Measurements from ENCODE around the gene DGKI.
"Not testable (repeated sequence)": the region's sequence is repeated elsewhere in the genome, so short reads cannot be mapped to it uniquely, and the experiment has no call there.

Gene DGKI

DNA sequence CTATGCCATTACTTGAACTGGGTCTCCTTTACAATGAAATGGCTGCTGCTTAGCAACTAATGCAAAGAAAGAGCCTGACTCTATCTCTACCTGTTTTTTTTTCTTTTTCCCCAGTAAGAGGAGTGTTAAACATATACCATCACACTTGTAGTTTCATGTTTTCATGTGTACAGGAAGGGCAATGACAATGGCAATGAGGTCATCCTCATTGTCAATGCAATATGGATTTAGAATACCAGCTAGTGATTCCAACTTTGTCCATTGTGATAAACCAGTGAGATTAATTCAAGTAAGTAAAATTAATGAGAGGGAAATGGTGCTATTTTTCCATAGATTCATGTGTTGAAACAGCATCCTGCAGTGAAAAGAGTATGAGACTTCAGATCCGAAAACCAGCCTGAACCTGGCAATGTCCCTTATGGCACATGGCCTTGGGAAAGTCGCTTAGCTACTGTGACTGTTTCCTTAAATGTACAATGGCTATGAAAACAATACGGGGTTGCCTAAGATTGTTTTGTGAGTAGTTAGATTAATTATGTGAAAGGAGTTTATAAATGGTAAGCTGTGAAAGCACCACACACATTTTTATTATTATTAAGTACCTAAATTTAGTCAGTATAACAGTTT lies 11.2 kb downstream of the DGKI start:
- DNase-seq = no peak

GRCh38 chr7:137834552-137834951 lies 12.2 kb downstream of the DGKI start:
- DNase-seq = no peak

- DNase-seq = not testable (repeated sequence)
Measured at GRCh38 chr7:137832990-137833389, 13.8 kb downstream of the DGKI start.

GRCh38 chr7:137832382-137832781 lies 14.4 kb downstream of the DGKI start:
- no peak for DNase-seq

DNA sequence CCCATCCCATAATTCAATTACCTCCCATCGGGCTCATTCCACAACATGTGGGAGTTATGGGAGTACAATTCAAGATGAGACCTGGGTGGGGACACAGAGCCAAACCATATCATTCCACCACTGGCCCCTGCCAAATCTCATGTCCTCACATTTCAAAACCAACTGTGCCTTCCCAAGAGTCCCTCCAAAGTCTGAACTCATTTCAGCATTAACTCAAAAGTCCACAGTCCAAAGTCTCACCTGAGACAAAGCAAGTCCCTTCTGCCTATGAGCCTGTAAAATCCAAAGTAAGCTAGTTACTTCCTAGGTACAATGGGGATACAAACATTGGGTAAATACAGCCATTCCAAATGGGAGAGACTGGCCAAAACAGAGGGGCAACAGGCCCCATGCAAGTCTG lies 15.2 kb downstream of the DGKI start:
- DNase-seq = not testable (repeated sequence)

GRCh38 chr7:137829337-137829992 lies 17.3 kb downstream of the DGKI start:
- no peak for DNase-seq

- no peak for DNase-seq
Measured at GRCh38 chr7:137828456-137828855, 18.3 kb downstream of the DGKI start.

DNA sequence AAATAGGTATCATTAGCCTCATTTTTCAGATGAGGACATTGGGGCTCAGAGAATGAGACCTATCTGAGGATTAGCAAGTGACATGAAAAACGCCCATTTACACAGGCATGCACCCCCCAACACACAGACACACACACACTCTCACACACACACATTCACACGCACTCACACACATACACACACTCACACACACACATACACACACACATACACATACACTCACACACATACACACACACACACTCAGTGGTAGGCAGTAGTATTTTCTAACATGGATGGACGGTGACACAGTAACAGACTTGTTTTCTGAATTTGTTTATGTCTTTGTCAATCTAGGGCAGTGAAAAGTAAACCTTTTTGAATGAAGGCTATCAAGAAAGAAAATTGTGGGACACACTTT lies 21.3 kb downstream of the DGKI start:
- no peak for DNase-seq

GRCh38 chr7:137820677-137821420 lies 25.9 kb downstream of the DGKI start:
- peak; percentile 87 for DNase-seq

DNA sequence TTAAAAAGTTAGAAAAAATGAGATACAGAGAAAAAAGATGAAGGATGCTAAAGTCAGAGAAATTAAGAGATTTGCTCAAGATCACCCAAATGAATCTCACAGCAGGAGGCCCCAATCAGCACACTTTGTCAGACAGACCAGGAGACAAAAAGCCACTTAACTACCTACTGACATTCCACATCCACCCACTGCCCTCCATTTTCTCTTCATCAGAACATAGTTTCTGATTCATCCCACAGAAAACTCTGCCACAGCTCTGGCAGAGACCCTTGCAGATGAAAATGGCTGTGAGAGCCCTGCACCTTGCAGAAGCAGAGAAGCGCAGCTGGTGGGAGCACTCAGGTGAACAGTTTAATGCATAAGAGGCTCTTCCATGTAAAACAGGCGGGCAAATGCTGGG lies 26.6 kb downstream of the DGKI start:
- DNase-seq = no peak

DNA sequence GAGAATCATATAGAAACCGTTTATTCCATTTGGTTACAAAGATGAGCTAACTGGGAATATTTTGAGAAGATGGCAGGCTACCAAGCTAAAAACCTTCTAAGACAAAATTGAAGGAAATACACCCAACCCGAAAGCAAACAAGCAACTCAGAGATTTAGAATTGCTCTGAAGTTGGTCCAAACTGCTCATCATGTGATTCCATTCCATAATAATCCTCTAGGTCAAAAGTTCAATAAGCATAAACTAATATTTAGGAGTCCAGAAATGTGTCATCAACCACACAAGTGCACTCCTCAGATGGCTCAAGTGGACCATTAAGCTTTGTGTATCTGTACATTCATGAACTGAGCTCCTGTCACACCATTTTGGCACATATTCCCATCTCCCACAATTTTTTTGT lies 28.7 kb downstream of the DGKI start:
- DNase-seq = no peak

DNA sequence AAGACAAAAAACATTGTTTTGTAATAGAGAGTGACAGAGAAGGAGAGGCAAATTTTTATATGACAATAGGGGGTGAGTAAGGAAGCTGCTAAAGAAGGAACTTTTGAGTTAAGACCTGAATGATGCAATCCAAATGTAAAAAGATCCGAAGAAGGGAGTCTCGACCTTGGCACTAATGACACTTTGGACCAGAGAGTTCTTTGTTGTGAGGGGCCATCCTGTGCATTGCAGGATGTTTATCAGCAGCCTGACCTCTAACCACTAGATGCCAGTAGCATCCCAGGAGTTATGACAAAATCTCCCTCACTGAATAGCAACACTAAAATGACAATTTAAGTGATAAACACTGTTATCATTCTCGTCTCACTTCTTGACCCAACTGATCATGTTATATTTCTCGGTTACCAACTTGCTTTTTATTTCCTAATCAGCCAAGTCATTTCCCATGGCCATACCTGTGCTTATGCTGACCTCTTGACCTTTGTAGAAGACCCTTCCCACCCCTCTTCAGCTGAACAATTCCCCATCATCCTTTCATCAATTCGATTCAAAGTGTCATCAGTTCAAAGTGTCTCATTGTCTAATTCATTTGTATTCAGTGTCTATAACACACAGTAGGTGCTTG lies 30.0 kb downstream of the DGKI start:
- no peak for DNase-seq

DNA sequence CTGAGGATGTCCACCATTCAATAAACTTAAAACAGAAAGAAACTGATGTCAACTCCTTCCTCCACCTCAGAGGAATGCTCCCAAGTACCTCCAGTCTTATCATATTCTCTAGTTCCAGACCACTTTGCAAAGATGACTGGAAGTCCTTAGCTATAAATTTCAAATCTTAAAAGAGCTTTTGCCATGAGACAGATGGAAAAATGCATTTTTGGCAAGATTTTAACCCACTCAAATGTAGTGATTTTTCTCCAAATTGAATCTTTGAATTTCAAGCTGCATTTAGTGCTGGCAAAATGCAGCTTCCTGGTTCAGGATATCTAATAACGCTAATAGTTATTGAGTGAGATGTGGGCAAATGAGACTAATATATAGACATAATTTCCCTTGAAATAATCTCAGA lies 33.2 kb downstream of the DGKI start:
- no peak for DNase-seq

- no peak for DNase-seq
Measured at GRCh38 chr7:137810248-137810647, 36.5 kb downstream of the DGKI start.

DNA sequence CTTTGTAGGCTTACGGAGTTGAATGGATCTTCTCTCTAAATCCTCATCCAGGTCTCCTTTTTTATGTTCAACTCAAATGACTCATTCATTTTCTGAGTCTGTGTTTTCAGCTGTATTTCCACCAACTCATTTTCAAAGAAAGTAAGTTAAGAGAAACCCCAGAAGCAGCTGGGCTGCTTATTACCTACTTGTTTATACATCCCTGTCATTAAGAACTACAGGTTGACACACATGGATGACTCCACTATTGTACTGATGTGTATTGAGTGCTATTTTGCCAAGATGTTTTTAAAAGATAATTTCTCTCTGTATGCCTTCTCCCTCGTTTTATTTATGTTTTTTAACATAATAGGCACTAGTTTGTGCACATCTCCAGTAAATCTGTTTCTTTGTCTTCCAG lies 41.9 kb downstream of the DGKI start:
- DNase-seq = no peak

DNA sequence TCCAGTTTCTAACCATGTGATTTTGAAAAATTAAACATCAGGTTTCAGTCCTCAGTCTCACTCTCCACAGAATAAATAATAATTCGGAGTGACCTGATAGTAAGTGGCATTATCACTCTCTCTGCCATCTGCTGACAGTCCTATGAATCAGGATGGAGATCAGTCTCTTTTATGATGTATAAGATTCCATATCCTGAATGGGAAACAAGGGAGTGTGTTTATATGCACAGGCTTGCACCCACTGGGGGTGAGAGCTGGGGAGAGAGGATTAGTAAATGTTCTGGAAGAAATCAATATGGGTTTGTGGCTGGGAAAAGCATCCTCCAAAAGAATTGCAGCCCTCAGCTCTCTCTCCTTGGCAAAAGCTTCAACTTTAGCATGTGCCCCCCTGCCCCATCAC lies 45.3 kb downstream of the DGKI start:
- no peak for DNase-seq

- DNase-seq = no peak
Measured at GRCh38 chr7:137801003-137801402, 45.8 kb downstream of the DGKI start.

DNA sequence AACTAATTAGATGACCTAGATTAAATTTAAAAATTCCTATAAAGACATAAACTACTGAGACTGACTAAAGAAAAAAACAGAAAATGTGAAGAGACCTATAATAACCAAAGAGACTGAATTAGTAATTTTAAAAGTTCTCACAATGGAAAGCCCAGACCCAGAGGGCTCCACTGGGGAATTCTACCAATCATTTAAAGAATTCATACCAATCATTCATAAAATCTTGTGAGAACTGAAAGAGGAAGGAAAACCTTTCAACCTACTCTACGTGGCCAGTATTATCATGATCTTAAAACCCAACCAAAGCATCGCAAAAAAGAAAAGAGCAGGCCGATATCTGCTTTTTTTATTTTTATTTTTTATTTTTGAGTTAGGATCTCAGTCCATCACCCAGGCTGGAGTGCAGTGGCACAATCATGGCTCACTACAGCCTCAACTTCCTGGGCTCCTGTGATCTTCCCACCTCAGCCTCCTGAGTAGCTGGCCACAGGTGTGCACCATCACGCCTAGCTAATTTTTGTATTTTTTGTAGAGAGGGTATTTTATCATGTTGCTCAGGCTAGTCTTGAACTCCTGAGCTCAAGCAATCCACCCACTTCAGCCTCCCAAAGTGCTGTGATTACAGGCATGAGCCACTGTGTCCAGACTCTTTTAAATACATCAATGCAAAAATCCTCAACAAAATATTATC lies 48.6 kb downstream of the DGKI start:
- no peak for DNase-seq

- DNase-seq = no peak
Measured at GRCh38 chr7:137795211-137795610, 51.6 kb downstream of the DGKI start.

DNA sequence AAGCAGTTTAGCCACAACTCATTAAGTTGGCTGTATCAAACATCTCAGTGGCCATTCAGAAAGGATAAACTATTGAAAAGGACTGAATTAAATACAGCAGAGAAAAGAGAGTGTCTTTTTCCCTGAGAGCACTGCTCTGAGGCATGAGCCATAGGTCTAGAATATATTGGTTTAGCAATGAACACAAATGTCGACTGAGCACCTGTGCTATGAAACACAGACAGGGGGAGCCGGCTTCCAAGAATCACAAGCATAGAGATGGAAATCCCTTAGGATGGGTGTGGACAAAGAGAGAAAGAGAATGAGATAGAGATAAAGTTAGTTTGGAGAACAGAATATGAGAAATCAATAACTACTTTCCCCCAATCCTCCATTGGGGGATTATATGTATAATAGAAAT lies 54.8 kb downstream of the DGKI start:
- DNase-seq = no peak

DNA sequence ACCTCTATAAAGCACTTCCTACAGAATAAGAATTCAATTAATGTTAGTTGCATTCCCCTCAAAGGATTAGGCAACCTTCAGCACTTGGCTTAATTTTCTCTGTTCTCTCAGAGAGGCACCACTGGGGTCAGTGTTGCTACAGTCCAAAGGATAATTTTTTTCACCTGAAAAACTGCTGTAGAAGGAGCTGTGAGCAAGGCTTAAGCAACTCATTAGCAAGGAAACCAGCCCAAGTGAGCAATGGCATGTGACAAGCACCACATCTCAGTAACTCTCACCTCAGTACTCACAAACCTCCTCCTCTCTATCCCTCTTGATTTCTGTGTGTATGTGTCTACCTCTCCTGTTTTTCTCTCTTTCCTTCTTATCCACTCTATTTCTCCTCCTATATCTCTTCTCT lies 55.9 kb downstream of the DGKI start:
- DNase-seq = no peak

GRCh38 chr7:137789215-137789882 lies 57.4 kb downstream of the DGKI start:
- no peak for DNase-seq
